DMS79 (cell line): Measurements from ENCODE around the gene MXD4.

ENCODE experiments used
- DNase-seq: peaks from one replicate; lab custom pipeline; 2025; lab: John Stamatoyannopoulos, UW

Gene MXD4

GRCh38 chr4:2291705-2292645, 30.1 kb upstream of the MXD4 start:
- DNase-seq: no peak

- no peak for DNase-seq
Observed at GRCh38 chr4:2290974-2291704, 29.2 kb upstream of the MXD4 start.

- no peak for DNase-seq
Observed at GRCh38 chr4:2290488-2290887, 28.6 kb upstream of the MXD4 start.

GRCh38 chr4:2289955-2290333, 28.0 kb upstream of the MXD4 start:
- DNase-seq: no peak

GRCh38 chr4:2289311-2289954, 27.5 kb upstream of the MXD4 start:
- no peak for DNase-seq

- DNase-seq: no peak
Observed at GRCh38 chr4:2288051-2288541, 26.2 kb upstream of the MXD4 start.

- DNase-seq: no peak
Observed at GRCh38 chr4:2287594-2287915, 25.6 kb upstream of the MXD4 start.

GRCh38 chr4:2286904-2287593, 25.1 kb upstream of the MXD4 start:
- DNase-seq: no peak

GRCh38 chr4:2285613-2286381, 23.9 kb upstream of the MXD4 start:
- DNase-seq: no peak

- no peak for DNase-seq
Observed at GRCh38 chr4:2284934-2285612, 23.2 kb upstream of the MXD4 start.

- DNase-seq: no peak
Observed at GRCh38 chr4:2284161-2284933, 22.4 kb upstream of the MXD4 start.

GRCh38 chr4:2283199-2283711, 21.3 kb upstream of the MXD4 start:
- no peak for DNase-seq

- no peak for DNase-seq
Observed at GRCh38 chr4:2281575-2282343, 19.9 kb upstream of the MXD4 start.

- DNase-seq: no peak
Observed at GRCh38 chr4:2280531-2281300, 18.8 kb upstream of the MXD4 start.

GRCh38 chr4:2277956-2278355, 16.0 kb upstream of the MXD4 start:
- no peak for DNase-seq

GRCh38 chr4:2276581-2277325, 14.8 kb upstream of the MXD4 start:
- no peak for DNase-seq

- no peak for DNase-seq
Observed at GRCh38 chr4:2275546-2276251, 13.8 kb upstream of the MXD4 start.
